SK-N-SH (cell line): ENCODE measurements around the gene CHD5.

ENCODE experiments used
- CTCF ChIP-seq: fragments of 200-600 bp; sonication (generic); IDR thresholded peaks from 2 replicates; pipeline ENCODE4 v1.6.1; 2017; ENCODE audit warnings: antibody characterized with exemption, mild to moderate bottlenecking, moderate library complexity
- GATA2 ChIP-seq: sonication (generic); formaldehyde crosslinking; IDR thresholded peaks from 2 replicates; pipeline ENCODE4 v1.5.0; 2020; ENCODE audit warnings: mild to moderate bottlenecking, missing genetic modification reagents
- JUND ChIP-seq: IDR thresholded peaks from 2 replicates; pipeline ENCODE4 v1.4.0; 2012
- MAX ChIP-seq: IDR thresholded peaks from 2 replicates; pipeline ENCODE4 v1.4.0; 2012; ENCODE audit warnings: low read depth
- RAD21 ChIP-seq: IDR thresholded peaks from 2 replicates; pipeline ENCODE4 v1.6.1; 2012; ENCODE audit warnings: mild to moderate bottlenecking, low read length
- TEAD4 ChIP-seq: IDR thresholded peaks from 2 replicates; pipeline ENCODE4 v1.4.0; 2012; ENCODE audit warnings: mild to moderate bottlenecking, borderline replicate concordance; ENCODE audit not compliant: insufficient read depth
- USF2 ChIP-seq: fragments of 150-350 bp; IDR thresholded peaks from 2 replicates; pipeline ENCODE4 v1.6.1; 2017; ENCODE audit warnings: antibody characterized with exemption, low read length, low read depth, borderline replicate concordance

GRCh38 chr1:6066680-6067079 is 113.4 kb downstream of the CHD5 start:
- no peak for TF ChIP-seq JUND
- TF ChIP-seq CTCF = no peak
- no peak for TF ChIP-seq RAD21
- TF ChIP-seq USF2 = no peak
- TF ChIP-seq TEAD4 = no peak
- no peak for TF ChIP-seq GATA2 (CRISPR knock-in tag)
- no peak for TF ChIP-seq MAX
